HEK293T (cell line): Measurements from ENCODE around the gene URM1.
"Not testable (repeated sequence)": the region's sequence is repeated elsewhere in the genome, so short reads cannot be mapped to it uniquely, and the experiment has no call there.

ENCODE experiments used
- CTCF ChIA-PET: fragments of 350-600 bp; formaldehyde crosslinking; extraction: SDS; loops from one replicate; lab custom pipeline; 2021; ENCODE audit warnings: antibody characterized with exemption, inconsistent platforms; lab: Yijun Ruan, JAX
- POLR2A ChIA-PET: fragments of 350-600 bp; formaldehyde crosslinking; extraction: SDS; loops from one replicate; lab custom pipeline; 2020; ENCODE audit warnings: antibody characterized with exemption, inconsistent platforms; lab: Yijun Ruan, JAX
- DNase-seq: peaks from one replicate; pipeline ENCODE4 v3.0.0; 2012; ENCODE audit warnings: mixed read lengths; ENCODE audit errors: extremely low spot score
- ARNT ChIP-seq: fragments of 450-650 bp; IDR thresholded peaks from 2 replicates; pipeline ENCODE4 v1.6.1; 2017; ENCODE audit warnings: mild to moderate bottlenecking
- BHLHE40 ChIP-seq: fragments of 450-650 bp; IDR thresholded peaks from 2 replicates; pipeline ENCODE4 v1.6.1; 2016; ENCODE audit warnings: mild to moderate bottlenecking, moderate library complexity, borderline replicate concordance
- CTBP1 ChIP-seq: fragments of 450-650 bp; IDR thresholded peaks from 2 replicates; pipeline ENCODE4 v1.6.1; 2016; ENCODE audit warnings: borderline replicate concordance
- ELF4 ChIP-seq: fragments of 450-650 bp; IDR thresholded peaks from 2 replicates; pipeline ENCODE4 v1.6.1; 2017; ENCODE audit warnings: antibody characterized with exemption
- FOXA1 ChIP-seq: fragments of 450-650 bp; IDR thresholded peaks from 2 replicates; pipeline ENCODE4 v1.6.1; 2016; ENCODE audit warnings: mild to moderate bottlenecking
- FOXK2 ChIP-seq: fragments of 450-650 bp; IDR thresholded peaks from 2 replicates; pipeline ENCODE4 v1.6.1; 2016; ENCODE audit warnings: mild to moderate bottlenecking
- FOXM1 ChIP-seq: fragments of 450-650 bp; IDR thresholded peaks from 2 replicates; pipeline ENCODE4 v1.6.1; 2017; ENCODE audit warnings: mild to moderate bottlenecking, borderline replicate concordance
- HDGF ChIP-seq: fragments of 450-650 bp; IDR thresholded peaks from 2 replicates; pipeline ENCODE4 v1.6.1; 2017; ENCODE audit warnings: antibody characterized with exemption, borderline replicate concordance
- L3MBTL2 ChIP-seq: fragments of 450-650 bp; conservative IDR thresholded peaks from 2 replicates; pipeline ENCODE4 v1.6.1; 2016; ENCODE audit warnings: mild to moderate bottlenecking
- LEF1 ChIP-seq: fragments of 450-650 bp; IDR thresholded peaks from 2 replicates; pipeline ENCODE4 v1.6.1; 2017; ENCODE audit warnings: mild to moderate bottlenecking, borderline replicate concordance
- NFRKB ChIP-seq: fragments of 450-650 bp; IDR thresholded peaks from 2 replicates; pipeline ENCODE4 v1.6.1; 2016; ENCODE audit warnings: mild to moderate bottlenecking, moderate library complexity
- SP1 ChIP-seq: fragments of 450-650 bp; IDR thresholded peaks from 2 replicates; pipeline ENCODE4 v1.6.1; 2017
- SUZ12 ChIP-seq: fragments of 450-650 bp; IDR thresholded peaks from 2 replicates; pipeline ENCODE4 v1.6.1; 2016; ENCODE audit warnings: mild to moderate bottlenecking
- TARDBP ChIP-seq: fragments of 450-650 bp; IDR thresholded peaks from 2 replicates; pipeline ENCODE4 v1.6.1; 2016
- ZNF384 ChIP-seq: fragments of 450-650 bp; IDR thresholded peaks from 2 replicates; pipeline ENCODE4 v1.6.1; 2016
- TF ChIP-seq, protein P1 (sequence below): fragments of 450-650 bp; IDR thresholded peaks from 2 replicates; pipeline ENCODE4 v1.6.1; 2016

URM1 gene

DNA sequence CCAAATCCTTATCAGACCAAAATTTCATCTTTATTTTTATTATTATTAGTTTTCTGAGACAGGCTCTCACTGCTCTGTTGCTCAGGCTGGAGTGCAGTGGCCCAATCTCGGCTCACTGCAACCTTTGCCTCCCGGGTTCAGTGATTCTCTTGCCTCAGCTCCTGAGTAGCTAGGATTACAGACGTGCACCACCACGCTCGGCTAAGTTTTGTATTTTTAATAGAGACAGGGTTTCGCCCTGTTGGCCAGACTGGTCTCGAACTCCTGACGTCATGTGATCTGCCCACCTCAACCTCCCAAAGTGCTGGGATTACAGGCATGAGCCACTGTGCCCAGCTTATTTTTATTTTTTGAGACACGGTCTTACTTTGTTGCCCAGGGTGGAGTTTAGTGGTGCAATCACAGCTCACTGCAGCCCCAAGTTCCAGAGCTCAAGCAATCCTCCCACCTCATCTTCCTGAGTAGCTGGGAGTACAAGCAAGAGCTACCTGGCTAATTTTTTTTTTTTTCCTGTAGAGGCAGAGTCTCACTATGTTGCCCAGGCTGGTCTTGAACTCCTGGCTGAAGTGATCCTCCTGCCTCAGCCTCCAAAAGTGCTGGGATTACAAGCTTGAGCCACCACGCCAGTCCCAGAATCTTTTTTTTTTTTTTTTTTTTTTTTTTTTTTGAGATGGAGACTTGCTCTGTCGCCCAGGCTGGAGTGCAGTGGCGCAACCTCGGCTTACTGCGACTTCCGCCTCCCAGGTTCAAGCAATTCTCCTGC lies 32.1 kb upstream of the URM1 start:
- CTCF ChIA-PET = interaction anchor here (1.5 kb wide), 1 partner anchor 23 kb away, joined by 7 read pairs; no protein-coding TSS in a partner anchor
- DNase-seq, POLR2A ChIA-PET: not testable (repeated sequence)
- 0 out of 2 replicates have a peak, but pooled peaks have one; percentile 42 for TF ChIP-seq ZNF384

DNA sequence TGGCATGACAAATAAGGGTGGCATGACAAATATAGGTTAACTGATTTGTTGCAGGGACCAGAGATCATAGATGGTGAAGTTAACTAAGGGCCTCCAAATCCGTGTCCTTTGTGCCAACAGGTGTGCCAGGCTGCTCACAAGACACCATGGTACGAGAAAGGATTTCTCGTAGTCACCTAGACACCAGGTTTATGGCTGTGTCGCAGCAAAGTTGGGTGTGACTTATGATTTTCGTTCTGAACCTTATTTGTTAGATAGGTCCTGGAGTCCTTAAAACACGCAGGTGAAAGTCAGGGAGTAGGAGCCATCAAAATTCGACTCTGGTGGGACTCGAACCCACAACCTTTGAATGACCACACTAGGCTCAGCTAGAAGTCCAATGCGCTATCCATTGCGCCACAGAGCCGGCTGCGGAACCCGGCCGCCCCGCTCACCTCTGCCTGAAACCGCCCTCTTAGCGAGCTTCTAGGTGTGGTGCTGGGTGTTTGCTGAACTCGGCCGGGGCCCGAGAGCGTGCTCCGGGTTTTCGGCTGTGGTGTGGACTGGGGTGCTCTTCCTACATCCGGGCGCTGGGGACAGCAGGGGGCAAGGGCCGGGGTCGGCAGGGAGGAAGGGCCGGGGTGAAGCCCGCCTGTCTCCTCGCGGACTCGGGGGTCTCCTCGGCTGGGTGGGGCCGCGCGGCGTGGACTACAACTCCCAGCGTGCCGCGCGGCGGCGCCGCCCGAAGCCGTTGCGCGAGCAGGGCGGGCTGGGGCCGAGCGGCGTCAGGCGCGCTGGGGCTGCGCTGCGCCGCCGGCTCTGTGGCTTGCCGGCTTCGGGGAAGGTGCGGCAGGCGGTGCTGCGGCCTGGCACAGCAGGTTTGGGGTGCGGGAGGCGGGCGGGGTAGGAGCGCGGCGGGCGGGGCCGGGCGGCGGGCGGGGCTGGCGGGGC lies 31.1 kb upstream of the URM1 start, which contains the start of gene SLC27A4:
Gene SLC27A4, plus strand, starts transcription at position 767 of the 930 bp plus-strand sequence. CDS start 2,606 bp downstream, outside the sequence.
- TF ChIP-seq FOXM1 (no peak), LEF1 (no peak), HDGF (no peak), FOXK2 (no peak), FOXA1 (no peak), SP1 (no peak)
- TF ChIP-seq, protein P1, sequence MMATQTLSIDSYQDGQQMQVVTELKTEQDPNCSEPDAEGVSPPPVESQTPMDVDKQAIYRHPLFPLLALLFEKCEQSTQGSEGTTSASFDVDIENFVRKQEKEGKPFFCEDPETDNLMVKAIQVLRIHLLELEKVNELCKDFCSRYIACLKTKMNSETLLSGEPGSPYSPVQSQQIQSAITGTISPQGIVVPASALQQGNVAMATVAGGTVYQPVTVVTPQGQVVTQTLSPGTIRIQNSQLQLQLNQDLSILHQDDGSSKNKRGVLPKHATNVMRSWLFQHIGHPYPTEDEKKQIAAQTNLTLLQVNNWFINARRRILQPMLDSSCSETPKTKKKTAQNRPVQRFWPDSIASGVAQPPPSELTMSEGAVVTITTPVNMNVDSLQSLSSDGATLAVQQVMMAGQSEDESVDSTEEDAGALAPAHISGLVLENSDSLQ = no peak
- ChIA-PET CTCF (interaction anchor here (1.5 kb wide), 1 partner anchor 22 kb away, joined by 7 read pairs; no protein-coding TSS in a partner anchor), POLR2A (interaction anchor here (0.6 to 1.0 kb wide), 5 partner anchors 10 to 80 kb away, joined by 3 to 4 read pairs (median 3); no protein-coding TSS in a partner anchor)
- DNase-seq = peak; percentile 90

DNA sequence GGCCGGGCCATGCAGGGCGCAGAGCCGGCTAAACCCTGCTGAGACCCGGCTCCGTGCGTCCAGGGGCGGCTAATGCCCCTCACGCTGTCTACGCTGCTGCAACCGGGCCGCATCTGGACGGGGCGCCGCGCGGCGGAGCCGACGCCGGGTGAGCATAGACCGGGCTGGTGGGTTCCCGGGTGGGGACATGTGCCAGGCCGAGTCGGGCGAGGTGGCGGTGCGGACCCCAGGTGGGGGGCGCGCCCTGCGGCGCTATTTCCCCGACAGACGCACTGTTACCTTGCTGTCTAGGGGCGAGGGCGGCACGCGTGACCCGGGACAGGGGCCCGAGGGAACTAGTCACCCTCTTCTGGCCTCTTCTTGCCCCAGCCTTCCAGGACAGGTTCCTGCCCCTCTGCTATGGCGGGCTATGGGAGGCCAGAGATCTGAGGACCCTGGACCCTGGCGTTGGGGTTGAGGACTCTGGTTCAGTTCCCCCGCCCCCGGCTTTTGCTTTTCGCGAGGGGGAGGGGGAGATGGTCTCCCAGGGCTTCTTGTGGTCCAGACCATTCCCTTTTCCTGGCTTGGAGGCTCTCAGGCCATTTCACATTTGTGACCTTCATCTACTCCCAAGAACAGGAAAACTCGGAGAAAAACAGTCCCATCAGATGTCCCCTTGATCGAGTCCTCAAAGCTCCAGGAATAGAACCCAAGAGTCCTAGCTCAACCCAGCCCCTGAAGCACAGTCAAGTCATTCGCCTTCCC lies 30.3 kb upstream of the URM1 start:
- ChIA-PET CTCF (interaction anchor here (0.6 to 1.3 kb wide), 9 partner anchors 13 to 355 kb away, joined by 3 to 11 read pairs (median 4); partner anchors contain the start of gene URM1), POLR2A (interaction anchor here (0.6 to 1.3 kb wide), 8 partner anchors 9 to 212 kb away, joined by 3 to 9 read pairs (median 4); partner anchors contain the start of genes CERCAM, GOLGA2 and SWI5)
- TF ChIP-seq NFRKB = no peak
- no peak for TF ChIP-seq SUZ12
- no peak for TF ChIP-seq CTBP1
- no peak for TF ChIP-seq ELF4
- no peak for TF ChIP-seq FOXA1
- no peak for TF ChIP-seq SP1
- TF ChIP-seq FOXM1 = no peak
- no peak for TF ChIP-seq ZNF384
- no peak; the same call in 1 of the 2 replicates for TF ChIP-seq L3MBTL2
- no peak for TF ChIP-seq BHLHE40
- no peak for TF ChIP-seq LEF1
- TF ChIP-seq, protein P1 = no peak
- no peak for TF ChIP-seq ARNT
- no peak for TF ChIP-seq HDGF
- TF ChIP-seq FOXK2 = no peak
- TF ChIP-seq TARDBP = no peak
- no peak for DNase-seq

DNA sequence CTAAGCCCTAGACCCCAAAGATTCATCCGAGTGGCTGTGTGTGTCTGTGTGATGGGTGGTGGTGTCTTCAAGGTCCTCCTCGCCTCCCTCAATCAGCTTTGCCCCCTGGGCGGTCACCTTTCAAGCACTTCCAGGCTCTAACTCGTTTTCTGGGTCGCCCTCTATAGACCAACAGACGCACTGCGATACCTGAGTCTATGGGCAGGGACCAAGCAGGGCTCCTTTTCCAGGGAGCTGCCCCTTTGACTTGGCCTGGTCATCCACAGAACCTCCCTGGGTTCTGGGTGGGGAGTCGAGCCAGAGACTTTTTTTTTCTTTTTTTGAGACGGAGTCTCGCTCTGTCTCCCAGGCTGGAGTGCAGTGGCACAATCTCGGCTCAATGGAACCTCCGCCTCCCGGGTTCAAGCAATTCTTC lies 29.7 kb upstream of the URM1 start:
- peak; percentile 80 for DNase-seq
- POLR2A ChIA-PET = interaction anchor here (0.6 to 1.3 kb wide), 6 partner anchors 11 to 213 kb away, joined by 3 to 9 read pairs (median 4); partner anchors contain the start of genes CERCAM, GOLGA2 and SWI5
- TF ChIP-seq CTBP1 = no peak
- no peak for TF ChIP-seq TARDBP
- TF ChIP-seq ZNF384 = no peak
- no peak for TF ChIP-seq L3MBTL2
- no peak for TF ChIP-seq BHLHE40
- TF ChIP-seq HDGF = no peak
- no peak for TF ChIP-seq ARNT
- no peak for TF ChIP-seq SP1
- no peak for TF ChIP-seq FOXK2
- no peak for TF ChIP-seq SUZ12
- no peak for TF ChIP-seq FOXM1
- no peak for TF ChIP-seq LEF1
- no peak for TF ChIP-seq NFRKB
- CTCF ChIA-PET = interaction anchor here (0.5 to 1.3 kb wide), 11 partner anchors 14 to 354 kb away, joined by 3 to 11 read pairs (median 4); partner anchors contain the start of gene URM1

DNA sequence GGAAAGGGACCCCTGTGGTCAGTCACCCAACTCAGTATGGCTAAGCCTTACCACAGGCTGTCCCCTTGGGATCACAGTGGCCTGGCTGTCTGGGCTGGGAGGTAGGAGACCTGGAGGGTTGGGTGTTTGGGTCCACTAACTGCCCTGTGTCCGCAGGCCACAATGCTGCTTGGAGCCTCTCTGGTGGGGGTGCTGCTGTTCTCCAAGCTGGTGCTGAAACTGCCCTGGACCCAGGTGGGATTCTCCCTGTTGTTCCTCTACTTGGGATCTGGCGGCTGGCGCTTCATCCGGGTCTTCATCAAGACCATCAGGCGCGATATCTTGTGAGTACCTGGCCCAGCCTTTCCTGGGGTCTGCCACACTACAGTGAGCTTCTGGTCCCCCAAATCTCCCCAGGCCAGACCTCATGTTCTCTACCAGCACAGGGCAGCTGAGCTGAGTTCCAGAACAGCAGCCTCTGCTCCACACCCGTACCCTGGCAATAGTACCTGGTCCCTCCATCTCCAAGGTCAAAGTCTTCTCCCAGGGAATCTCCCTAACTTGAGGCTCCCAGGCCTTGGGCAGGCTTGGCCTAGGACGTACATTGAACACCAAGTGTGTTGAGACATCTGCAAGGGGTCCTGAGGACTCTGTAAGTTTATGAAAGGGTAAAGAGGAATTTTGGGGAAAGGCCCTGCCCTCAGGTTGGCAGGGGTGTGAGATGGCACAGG lies 28.0 kb upstream of the URM1 start:
- CTCF ChIA-PET = no interaction called here

More for the DNA sequence above, 28.0 kb upstream of the URM1 start:
- TF ChIP-seq BHLHE40 (no peak), NFRKB (no peak), L3MBTL2 (no peak), ELF4 (no peak), FOXM1 (no peak), SUZ12 (no peak), FOXA1 (no peak), CTBP1 (no peak), FOXK2 (no peak), HDGF (no peak), LEF1 (no peak)
- DNase-seq = no peak
- POLR2A ChIA-PET = no interaction called here
